ENCODE data around the gene SPOCD1.

The SPOCD1 gene

GRCh38 chr1:31755850-31756492, 59.9 kb downstream of the SPOCD1 start:
- DNase-seq (ENCODE audit: low spot score) = no peak

GRCh38 chr1:31755197-31755611, 60.6 kb downstream of the SPOCD1 start:
- DNase-seq (ENCODE audit: low spot score) = no peak

GRCh38 chr1:31754397-31754796, 61.4 kb downstream of the SPOCD1 start:
- no peak for DNase-seq (ENCODE audit: low spot score)

DNA sequence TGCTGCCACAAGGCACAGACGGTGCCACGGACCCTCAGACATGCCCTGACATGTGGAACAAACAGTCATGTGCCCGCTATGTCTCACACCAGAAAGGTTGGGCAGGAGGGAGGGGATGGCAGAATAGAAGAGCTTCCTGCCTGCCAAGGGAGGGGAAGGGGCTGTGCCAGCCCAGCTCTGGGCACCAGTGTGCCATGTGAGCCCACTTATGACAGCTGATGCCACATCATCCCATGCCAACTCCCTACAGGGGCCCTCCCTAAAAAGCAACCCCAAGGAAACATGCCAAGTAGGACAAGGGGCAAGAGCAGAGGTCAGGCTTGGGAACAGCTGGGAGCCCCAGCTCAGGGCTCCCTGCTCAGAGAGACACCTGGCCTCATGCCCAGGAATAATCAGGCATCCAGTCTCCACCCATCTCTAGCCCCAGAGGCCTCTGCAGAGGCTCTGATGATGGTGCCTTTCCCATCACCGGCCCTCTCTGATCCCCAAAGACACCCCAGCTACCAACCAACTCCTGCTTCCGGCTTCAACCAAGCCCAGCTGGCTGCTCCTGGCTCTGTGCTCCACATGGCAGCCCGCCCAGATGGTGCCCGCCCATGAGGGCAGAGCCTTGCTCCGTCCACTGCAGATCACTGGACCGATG, 62.0 kb downstream of the SPOCD1 start:
- DNase-seq (ENCODE audit: low spot score) = no peak

DNA sequence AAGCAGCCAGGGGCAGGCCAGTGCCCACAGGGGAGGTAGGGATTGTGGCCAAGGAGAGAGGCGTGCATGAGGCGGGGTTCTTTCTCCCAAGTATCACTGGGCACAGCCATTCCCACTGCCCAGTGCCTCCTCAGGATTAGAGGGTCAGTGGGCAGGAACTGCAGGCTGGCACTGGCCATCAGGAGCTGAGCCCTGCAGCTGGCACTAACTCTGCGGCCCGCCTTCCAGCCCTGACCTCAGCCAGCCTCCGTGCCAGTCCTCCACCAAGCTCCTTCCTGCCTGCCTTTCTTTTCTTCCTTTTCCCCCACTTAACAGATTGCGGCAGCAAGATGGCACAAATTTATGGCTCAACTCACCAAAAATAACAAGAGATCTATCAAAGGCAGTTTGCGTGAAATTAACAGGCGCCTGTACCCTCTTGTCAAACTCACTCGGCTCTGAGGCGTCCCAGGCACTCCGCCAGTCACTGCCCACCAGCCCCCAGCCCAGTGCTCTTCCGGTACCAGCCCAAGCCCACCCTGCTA, 62.8 kb downstream of the SPOCD1 start:
- DNase-seq (ENCODE audit: low spot score) = no peak

DNA sequence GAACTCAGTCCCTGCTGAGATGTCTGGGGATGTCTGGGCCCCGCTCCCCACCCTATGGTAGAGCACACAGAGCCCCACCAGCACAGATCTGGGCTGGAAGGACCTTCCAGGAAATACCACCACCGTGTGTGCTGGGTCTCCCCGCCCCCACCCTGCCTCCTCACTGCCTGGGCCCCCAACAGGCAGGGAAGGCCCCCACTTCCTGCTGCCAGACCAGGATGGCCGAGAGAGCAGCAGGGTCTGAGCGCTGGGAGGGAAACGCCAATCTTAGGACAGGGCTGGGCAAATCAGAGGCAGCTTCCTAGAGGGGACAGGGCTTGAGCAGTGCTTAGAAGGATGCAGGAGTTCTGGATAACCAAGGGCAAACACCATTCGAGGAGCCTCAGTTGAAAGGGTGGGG, 63.6 kb downstream of the SPOCD1 start:
- DNase-seq (ENCODE audit: low spot score) = no peak

DNA sequence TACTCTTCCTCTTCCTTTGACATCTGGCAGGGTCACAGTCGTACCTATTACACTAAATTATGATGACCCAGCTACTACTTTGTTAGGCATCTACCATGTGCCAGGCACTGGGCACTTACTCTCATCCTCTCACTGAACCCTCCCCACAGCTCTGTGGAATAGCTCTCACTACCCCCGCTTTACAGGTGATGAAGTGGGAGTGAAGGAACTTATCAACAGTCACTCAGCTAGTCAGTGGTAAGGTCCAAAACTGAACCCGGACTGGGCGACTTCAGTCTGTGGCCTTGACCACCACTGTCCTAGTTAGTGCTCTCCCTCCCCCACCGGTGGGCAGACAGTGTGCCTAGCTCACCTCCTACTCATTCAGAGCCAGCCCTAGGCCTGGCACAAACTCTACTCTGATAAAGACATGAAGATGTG, 64.0 kb downstream of the SPOCD1 start:
- no peak for DNase-seq (ENCODE audit: low spot score)

DNA sequence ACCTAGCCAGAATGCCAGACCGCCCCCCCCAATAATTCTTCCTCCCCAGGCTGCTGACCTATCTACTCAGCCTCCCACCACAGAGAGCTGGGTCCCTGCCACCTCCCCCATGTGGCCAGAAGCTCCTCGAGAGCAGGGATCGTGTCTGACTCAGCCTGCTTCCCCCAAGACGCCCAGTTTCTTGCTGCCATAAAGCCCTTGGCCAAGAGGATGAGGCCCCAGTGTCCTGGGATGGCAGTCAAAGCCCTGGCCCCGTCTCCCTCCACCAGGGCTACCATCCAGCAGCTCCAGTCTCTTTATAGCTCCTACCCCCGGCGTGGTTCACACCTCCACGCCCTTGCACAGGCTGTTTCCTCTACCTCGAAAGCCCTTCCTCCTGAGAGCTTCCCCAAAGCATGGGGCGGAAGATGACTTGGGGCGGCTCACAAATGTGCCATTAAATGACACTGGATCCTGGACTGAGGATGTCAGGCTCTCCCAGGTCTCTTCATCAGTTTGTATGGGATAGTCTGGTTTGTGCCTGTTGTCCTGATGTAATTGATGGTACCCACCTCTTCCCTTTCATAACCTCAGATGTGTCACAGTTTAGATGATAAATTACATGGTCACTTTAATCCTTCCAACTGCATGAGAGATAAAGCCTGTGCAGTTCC, 64.8 kb downstream of the SPOCD1 start:
- peak; percentile 38 for DNase-seq (ENCODE audit: low spot score)

DNA sequence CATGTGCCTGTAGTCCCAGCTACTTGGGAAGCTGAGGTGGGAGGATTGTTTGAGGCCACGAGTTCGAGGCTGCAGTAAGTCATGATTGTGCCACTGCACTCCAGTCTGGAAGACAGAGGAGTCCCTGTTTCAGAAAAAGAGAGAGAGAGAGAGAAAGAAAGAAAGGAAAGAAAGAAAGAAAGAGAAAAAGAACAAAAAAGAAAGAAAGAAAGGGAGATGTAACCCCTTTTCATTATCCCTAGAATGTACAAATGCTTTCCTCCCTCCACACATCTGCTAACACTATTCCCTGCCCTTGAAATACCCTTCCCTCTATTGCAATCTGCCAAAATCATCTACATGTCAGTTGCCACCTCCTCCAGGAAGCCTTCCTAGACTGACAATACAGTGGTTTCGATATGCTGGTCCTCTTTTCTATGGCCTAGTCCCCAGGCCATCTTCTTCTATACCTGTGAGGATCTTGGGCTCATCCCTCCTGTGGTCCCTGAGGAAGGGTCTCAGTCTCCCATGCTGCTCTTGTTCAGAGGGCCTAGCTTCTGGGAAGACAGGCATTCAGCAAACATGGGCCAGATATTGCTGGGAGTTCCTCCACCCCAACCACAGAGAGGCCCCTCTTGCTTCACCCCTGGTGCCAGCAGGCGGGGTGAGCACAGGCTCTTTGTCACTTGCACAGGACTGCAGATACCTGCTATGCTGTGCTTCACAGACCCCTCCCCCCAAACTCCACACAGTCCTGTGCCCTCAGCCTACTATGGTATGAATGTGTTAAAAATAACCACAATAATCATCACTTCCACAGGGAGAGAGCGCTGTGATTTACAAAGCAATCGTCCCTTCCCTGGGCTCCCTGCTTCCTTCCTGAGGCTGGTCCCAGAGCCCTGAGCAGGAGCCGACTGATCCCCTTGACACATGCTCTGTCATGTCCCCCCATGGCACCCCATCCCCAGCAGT, 65.8 kb downstream of the SPOCD1 start:
- no peak for DNase-seq (ENCODE audit: low spot score)

- no peak for DNase-seq (ENCODE audit: low spot score)
Measured at GRCh38 chr1:31748365-31748764, 67.5 kb downstream of the SPOCD1 start.

DNA sequence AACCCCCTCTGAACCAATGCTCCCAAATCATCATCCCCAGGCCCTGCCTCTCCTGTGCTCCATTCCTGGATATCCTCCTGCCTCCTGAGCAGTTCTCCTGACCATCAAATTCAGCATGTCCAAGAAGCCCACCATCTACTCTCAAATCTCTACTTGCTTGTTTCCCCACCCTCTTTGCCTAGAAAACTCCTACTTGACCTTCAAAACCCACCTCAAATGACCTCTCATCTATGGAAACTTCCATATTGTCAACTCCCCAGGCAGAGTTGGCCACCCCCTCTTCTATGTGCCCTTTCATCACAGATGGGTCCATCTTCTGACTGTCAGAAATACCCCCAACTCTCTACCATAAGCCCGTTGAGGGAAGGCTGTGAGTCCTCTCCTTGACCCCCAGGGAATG, 68.5 kb downstream of the SPOCD1 start:
- no peak for DNase-seq (ENCODE audit: low spot score)

DNA sequence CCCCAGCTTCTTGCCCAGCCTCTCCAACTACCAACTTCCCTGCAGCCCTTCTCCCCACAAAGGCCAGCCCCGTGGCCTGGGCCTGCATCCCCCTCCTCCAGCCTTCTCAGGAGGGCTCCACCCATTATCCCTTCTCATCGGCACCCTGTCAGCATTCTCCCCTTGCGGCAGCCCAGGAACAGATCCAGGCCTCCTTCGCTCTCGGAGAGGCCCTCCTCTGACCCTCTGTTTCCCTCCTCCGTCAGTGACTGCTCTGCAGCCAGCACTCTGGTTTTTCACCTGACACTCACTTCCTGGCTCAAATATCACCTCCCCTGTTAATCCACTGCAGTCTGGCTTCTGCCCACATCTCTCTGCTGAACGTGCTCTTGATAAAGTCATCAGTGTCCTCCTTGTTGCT, 69.1 kb downstream of the SPOCD1 start:
- no peak for DNase-seq (ENCODE audit: low spot score)

- no peak for DNase-seq (ENCODE audit: low spot score)
Measured at GRCh38 chr1:31745946-31746670, 69.7 kb downstream of the SPOCD1 start.

DNA sequence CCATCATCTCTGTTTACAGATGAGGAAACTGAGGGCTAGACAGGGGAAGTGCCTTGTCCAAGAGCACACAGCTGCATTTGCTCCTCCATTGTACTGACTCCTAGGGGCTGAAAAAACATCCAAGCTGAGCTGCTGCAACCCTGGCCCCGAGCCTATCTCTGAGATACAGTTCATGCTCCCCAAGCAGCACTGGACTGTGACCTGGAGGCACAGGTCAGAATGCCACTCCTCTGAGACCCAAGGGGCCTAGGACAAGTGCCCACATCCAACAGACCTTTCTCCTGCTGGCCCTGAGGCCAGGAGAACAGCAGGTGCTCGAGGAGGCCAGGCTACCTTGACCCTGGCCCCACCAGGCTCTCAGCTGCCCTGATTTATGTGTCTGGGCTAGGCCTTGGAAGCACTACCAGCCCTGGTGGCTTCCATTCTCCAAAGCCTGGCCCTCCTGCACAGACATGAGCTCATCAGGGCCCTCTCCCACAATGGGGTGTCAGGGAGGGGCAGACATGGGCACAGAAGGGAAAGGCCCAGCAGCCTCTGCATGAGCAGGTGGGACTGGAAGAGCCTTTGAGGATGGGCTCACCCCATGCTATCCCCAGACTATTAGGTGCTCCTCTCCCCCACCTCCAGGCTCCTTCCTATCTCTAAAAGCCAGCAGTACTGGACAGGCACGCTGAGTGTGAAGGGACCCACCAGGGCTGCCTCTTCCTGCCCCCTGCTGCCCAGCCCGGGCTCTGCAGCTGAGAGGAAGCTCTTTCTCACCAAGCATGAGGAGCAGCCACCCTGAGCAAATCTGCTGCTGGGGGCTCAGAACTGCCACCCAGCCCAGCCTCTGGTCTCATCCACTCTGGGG, 70.5 kb downstream of the SPOCD1 start:
- peak; percentile 47 for DNase-seq (ENCODE audit: low spot score)

GRCh38 chr1:31744165-31744888, 71.5 kb downstream of the SPOCD1 start:
- DNase-seq (ENCODE audit: low spot score) = no peak

GRCh38 chr1:31742462-31743212, 73.2 kb downstream of the SPOCD1 start:
- no peak for DNase-seq (ENCODE audit: low spot score)

All from CD4-positive, alpha-beta T cell treated with Interleukin-2 at 100 ng/mL for 4 hours (primary cell).